ENCODE results near the gene SAMHD1. TPM values are rescaled to one million over a fixed set of nuclear protein-coding genes. Genes with fewer than 3 reads are reported as not detected.
"Not testable (repeated sequence)": the region's sequence is repeated elsewhere in the genome, so short reads cannot be mapped to it uniquely, and the experiment has no call there.

Gene SAMHD1
- polyA plus RNA-seq, 1 of the 3 experiments (the other 2 are of a cell fraction), result 5.9 TPM

GRCh38 chr20:36962354-36962941 is 10.9 kb upstream of the SAMHD1 start:
- H3K27ac ChIP-seq (ENCODE audit: low read depth in 2 of 2, low read length in 1 of 2); H2AFZ ChIP-seq (ENCODE audit: low read depth); H3F3A ChIP-seq (replicated peaks; ENCODE audit: insufficient read depth); H3K9ac ChIP-seq; H3K79me2 ChIP-seq (ENCODE audit: insufficient read depth); H3K27me3 ChIP-seq (ENCODE audit: insufficient read depth); H3K4me1 ChIP-seq (ENCODE audit: control insufficient read depth in 1 of 2, insufficient read depth in 2 of 2, low read depth in 1 of 2, low read length in 1 of 2); DNase-seq; H4K20me1 ChIP-seq (ENCODE audit: insufficient read depth); H3K4me2 ChIP-seq; H3K4me3 ChIP-seq (ENCODE audit: low read depth in 2 of 2, low read length in 1 of 2); POLR2A ChIA-PET; H3K9me2 ChIP-seq; H3K36me3 ChIP-seq (replicated peaks in 1 of 2; ENCODE audit: control insufficient read depth in 1 of 2, insufficient read depth in 2 of 2, low read length in 1 of 2); H3K9me3 ChIP-seq: not testable (repeated sequence)
- WGBS (ENCODE audit: low lambda C conversion rate), result 68% methylated on average over 9 of the region's 9 CpGs
- CTCF ChIA-PET, result interaction anchor here (0.6 kb wide), 1 partner anchor 772 kb away, joined by 3 read pairs; no protein-coding TSS in a partner anchor

DNA sequence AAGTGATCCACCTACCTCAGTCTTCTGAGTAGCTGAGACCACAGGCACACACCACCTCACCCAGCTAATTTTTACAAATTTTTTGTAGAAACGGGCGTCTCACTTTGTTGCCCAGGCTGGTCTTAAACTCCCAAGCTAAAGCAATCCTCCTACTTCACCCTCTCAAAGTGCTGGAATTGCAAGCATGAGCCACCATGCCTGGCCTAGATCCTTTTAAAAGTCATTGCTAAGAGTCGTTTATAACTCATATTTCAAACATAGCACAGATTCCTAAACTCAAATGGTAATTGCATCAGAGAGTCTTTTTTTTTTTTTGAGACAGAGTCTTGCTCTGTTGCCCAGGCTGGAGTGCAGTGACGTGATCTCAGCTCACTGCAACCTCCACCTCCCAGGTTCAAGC is 7.7 kb upstream of the SAMHD1 start:
- ChIA-PET CTCF (no interaction called here), POLR2A (no interaction called here)
- H3K27me3 ChIP-seq (ENCODE audit: insufficient read depth), result no peaks in the 10 kb centered on the region
- H3K36me3 ChIP-seq (replicated peaks in 1 of 2; ENCODE audit: control insufficient read depth in 1 of 2, insufficient read depth in 2 of 2, low read length in 1 of 2), result no peaks in the 10 kb centered on the region
- no peaks in the 10 kb centered on the region for H4K20me1 ChIP-seq (ENCODE audit: insufficient read depth)
- 69% methylated on average over 4 of the region's 4 CpGs for WGBS (ENCODE audit: low lambda C conversion rate)
- H3K27ac ChIP-seq (ENCODE audit: low read depth in 2 of 2, low read length in 1 of 2), result no peak overlapping the region
- H3K4me1 ChIP-seq (ENCODE audit: control insufficient read depth in 1 of 2, insufficient read depth in 2 of 2, low read depth in 1 of 2, low read length in 1 of 2), result no peaks in the 10 kb centered on the region
- no peaks in the 10 kb centered on the region for H3F3A ChIP-seq (replicated peaks; ENCODE audit: insufficient read depth)
- H3K9me2 ChIP-seq, result no peaks in the 10 kb centered on the region
- H3K79me2 ChIP-seq (ENCODE audit: insufficient read depth), result no peaks in the 10 kb centered on the region
- H3K4me2 ChIP-seq, result no peak overlapping the region
- no peak overlapping the region for H3K4me3 ChIP-seq (ENCODE audit: low read depth in 2 of 2, low read length in 1 of 2)
- H2AFZ ChIP-seq (ENCODE audit: low read depth), result no peak overlapping the region
- no peak overlapping the region for H3K9ac ChIP-seq
- TF ChIP-seq USF2 (IDR thresholded peaks at IDR 0.05; ENCODE audit: borderline replicate concordance, low read depth, low read length), result no peak
- no peak for TF ChIP-seq USF1 (IDR thresholded peaks at IDR 0.05; ENCODE audit: borderline replicate concordance, low read depth)
- TF ChIP-seq ZBTB33 (IDR thresholded peaks at IDR 0.05; ENCODE audit: borderline replicate concordance, low read depth), result no peak
- TF ChIP-seq RAD21 (IDR thresholded peaks at IDR 0.05; ENCODE audit: low read length), result no peak
- no peak for TF ChIP-seq RFX5 (IDR thresholded peaks at IDR 0.05; ENCODE audit: low read length)
- no peak for TF ChIP-seq RCOR1 (IDR thresholded peaks at IDR 0.05; ENCODE audit: low read length)
- TF ChIP-seq TEAD4 (IDR thresholded peaks at IDR 0.05; ENCODE audit: borderline replicate concordance, insufficient read depth), result no peak
- no peak for TF ChIP-seq NRF1 (IDR thresholded peaks at IDR 0.05; ENCODE audit: low read depth, low read length)
- TF ChIP-seq TCF12 (IDR thresholded peaks at IDR 0.05), result no peak
- TF ChIP-seq REST (IDR thresholded peaks at IDR 0.05; ENCODE audit: low read depth, low read length), result no peak
- TF ChIP-seq FOXM1 (IDR thresholded peaks at IDR 0.05; ENCODE audit: low read depth), result no peak
- TF ChIP-seq MXI1 (IDR thresholded peaks at IDR 0.05; ENCODE audit: low read depth, low read length), result no peak
- TF ChIP-seq PBX3 (IDR thresholded peaks at IDR 0.05), result no peak
- no peak for TF ChIP-seq ELF1 (IDR thresholded peaks at IDR 0.05)
- no peak for TF ChIP-seq CTCF (IDR thresholded peaks at IDR 0.05)
- no peak for DNase-seq
- H3K9me3 ChIP-seq, result no peaks in the 10 kb centered on the region
